Activated CD8-positive, alpha-beta memory T cell treated with anti-CD3 and anti-CD28 coated beads, Interleukin-2, amount 50 U/mL, for 48 hours (primary cell): ENCODE data around the gene ANGEL1.

Experiments used
- DNase-seq: peaks from one replicate; pipeline ENCODE4 v3.0.0-alpha.2; 2020

The ANGEL1 gene

GRCh38 chr14:76812422-76813383, at the start of gene ANGEL1:
ANGEL1 (minus strand) TSS chr14:76812882; CDS start chr14:76812827, 55 bp downstream.
- DNase-seq = peak; percentile 99

- DNase-seq = no peak
Measured at GRCh38 chr14:76861574-76862255, 49.0 kb upstream of the ANGEL1 start.

GRCh38 chr14:76856769-76857168, 44.1 kb upstream of the ANGEL1 start:
- DNase-seq = no peak

- no peak for DNase-seq
Measured at GRCh38 chr14:76855066-76855465, 42.4 kb upstream of the ANGEL1 start.

- no peak for DNase-seq
Measured at GRCh38 chr14:76848879-76849278, 36.2 kb upstream of the ANGEL1 start.

- DNase-seq = no peak
Measured at GRCh38 chr14:76846331-76847047, 33.8 kb upstream of the ANGEL1 start.

GRCh38 chr14:76844223-76844622, 31.5 kb upstream of the ANGEL1 start:
- DNase-seq = peak; percentile 79

- DNase-seq = no peak
Measured at GRCh38 chr14:76842414-76842813, 29.7 kb upstream of the ANGEL1 start.

- no peak for DNase-seq
Measured at GRCh38 chr14:76837524-76837923, 24.8 kb upstream of the ANGEL1 start.

- DNase-seq = no peak
Measured at GRCh38 chr14:76836029-76836630, 23.4 kb upstream of the ANGEL1 start.

- no peak for DNase-seq
Measured at GRCh38 chr14:76834241-76834661, 21.6 kb upstream of the ANGEL1 start.

GRCh38 chr14:76833011-76833410, 20.3 kb upstream of the ANGEL1 start:
- no peak for DNase-seq

GRCh38 chr14:76832503-76832988, 19.9 kb upstream of the ANGEL1 start:
- no peak for DNase-seq

GRCh38 chr14:76830556-76830955, 17.9 kb upstream of the ANGEL1 start:
- no peak for DNase-seq

GRCh38 chr14:76829650-76830421, 17.2 kb upstream of the ANGEL1 start:
- DNase-seq = no peak

- DNase-seq = no peak
Measured at GRCh38 chr14:76829013-76829365, 16.3 kb upstream of the ANGEL1 start.

GRCh38 chr14:76828339-76829012, 15.8 kb upstream of the ANGEL1 start:
- no peak for DNase-seq

- DNase-seq = no peak
Measured at GRCh38 chr14:76827696-76828296, 15.1 kb upstream of the ANGEL1 start.

GRCh38 chr14:76826122-76826521, 13.4 kb upstream of the ANGEL1 start, which contains the start of gene LRRC74A:
LRRC74A (plus strand) TSS chr14:76826408; CDS start chr14:76826698, 290 bp downstream.
- DNase-seq = no peak

GRCh38 chr14:76820700-76821099, 8.0 kb upstream of the ANGEL1 start:
- no peak for DNase-seq
